COLO829 (cell line): Measurements from ENCODE around the gene TBC1D21.

ENCODE experiments used
- DNase-seq: peaks from one replicate; pipeline ENCODE4 v3.0.0; 2012; ENCODE audit warnings: low spot score

The TBC1D21 gene

DNA sequence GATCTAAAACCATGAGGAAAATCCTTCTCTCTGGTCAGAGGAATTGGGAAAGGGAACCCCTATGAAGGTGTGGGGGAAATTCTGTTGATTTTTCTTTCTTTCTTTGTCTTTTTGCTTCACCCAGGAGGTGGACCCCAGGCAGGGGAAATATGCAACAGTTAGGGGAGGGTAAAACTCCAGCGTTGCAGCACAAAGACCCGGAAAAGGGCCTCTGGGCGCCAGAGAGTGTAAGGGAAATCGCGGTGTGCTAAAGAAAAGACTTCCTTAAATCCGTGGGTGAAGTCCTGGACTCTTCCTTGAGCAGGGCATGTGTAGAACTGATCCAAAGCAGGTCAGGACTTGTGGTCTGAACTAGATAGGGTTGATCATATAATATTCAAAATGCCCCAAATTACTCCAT lies 11.1 kb upstream of the TBC1D21 start:
- no peak for DNase-seq

- no peak for DNase-seq
Measured at GRCh38 chr15:73865379-73865778, 8.0 kb upstream of the TBC1D21 start.

DNA sequence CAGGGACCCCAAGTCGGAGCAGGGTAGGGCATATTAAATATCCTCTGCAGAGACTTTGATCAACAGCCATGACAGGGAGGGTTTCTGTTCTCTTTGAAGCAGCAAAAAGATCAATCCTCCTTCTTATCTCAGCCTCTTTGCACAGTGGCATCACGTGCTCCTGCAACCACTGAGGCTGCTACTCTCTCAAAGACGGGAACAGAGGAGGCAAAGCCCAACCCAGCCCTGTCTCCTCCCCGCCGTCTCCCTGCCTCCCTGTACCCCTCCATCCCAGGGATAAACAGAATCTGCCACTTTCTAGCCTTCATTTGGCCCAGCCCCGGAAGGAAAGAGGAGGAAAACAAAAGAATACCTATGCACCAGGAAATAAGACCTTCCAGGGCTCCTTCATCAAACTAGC lies 7.5 kb upstream of the TBC1D21 start:
- no peak for DNase-seq

- no peak for DNase-seq
Measured at GRCh38 chr15:73866481-73866880, 6.9 kb upstream of the TBC1D21 start.

GRCh38 chr15:73866881-73867410 lies 6.4 kb upstream of the TBC1D21 start:
- DNase-seq: no peak

DNA sequence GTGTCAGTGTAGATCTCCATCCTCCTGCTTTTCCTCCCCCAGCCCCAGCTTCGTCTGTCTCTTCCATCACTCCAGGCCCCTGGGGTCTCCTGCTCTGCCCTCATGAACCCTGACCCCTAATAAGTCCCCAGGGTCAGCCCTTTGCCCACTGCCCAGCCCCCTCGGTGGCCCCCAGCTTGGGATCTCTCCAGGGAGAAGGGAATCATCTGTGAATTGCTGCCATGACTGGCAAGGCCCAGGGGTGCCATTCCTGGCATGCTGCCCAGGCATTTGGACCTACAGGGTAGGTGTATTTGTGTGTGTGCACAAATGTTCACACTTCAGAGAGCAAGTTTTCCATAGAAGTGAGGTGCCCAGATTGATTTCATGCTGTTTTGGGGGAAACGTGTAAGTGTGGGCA lies 5.9 kb upstream of the TBC1D21 start:
- no peak for DNase-seq

DNA sequence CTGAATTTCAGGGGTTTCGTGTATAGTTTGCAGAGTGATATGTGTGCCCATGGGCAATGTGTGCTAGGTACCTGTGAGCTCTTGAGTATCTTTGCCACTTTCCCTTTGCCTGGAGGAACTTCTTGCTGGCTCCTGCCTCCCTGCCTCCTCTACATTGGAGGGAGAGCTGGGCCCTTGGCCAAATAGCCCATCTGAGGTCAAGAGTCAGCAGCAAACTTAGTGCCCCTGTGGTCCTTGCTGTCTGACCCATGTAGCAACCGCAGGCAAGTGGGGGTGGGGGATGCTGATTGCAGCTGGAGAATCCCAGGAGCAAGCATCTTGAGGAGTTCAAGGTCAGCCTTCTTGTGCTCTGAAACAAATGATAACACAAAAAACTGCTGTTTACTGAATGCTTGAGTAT lies 5.4 kb upstream of the TBC1D21 start:
- DNase-seq: no peak

- DNase-seq: no peak
Measured at GRCh38 chr15:73869216-73869995, 4.0 kb upstream of the TBC1D21 start.

DNA sequence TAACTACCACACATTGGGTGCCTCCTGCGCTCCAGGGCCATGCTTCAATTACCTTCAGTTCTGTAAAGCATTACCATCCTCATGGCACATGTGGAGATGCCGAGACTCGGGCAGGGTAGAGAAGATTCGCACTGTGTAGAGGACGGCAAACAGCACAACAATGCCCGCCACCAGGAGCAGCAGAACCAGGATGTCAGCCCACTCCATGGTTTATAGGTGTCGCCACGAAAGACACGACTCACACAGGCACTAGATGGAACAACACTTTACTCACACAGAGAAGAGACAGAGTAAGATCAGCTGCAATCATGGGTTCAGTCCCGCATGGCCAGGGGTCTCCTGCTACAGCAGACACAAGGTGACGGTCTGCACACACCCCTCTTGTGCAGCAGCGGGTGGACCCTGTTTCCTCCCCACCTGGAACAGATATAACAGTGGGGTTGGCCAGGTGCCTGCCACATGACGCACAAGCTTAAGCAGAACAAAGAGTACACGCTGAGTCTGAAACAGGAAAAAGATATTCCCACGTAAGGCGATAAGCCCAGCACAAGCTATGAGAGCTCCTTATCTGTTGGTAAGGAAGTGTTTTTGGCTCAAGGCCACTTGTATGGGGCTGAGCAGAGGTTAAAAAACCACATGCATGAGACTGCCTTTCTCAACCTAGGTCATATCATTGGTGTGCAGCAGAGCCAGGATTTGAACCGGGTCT lies 2.5 kb upstream of the TBC1D21 start:
- no peak for DNase-seq

GRCh38 chr15:73872346-73872745 lies 1.0 kb upstream of the TBC1D21 start:
- no peak for DNase-seq

DNA sequence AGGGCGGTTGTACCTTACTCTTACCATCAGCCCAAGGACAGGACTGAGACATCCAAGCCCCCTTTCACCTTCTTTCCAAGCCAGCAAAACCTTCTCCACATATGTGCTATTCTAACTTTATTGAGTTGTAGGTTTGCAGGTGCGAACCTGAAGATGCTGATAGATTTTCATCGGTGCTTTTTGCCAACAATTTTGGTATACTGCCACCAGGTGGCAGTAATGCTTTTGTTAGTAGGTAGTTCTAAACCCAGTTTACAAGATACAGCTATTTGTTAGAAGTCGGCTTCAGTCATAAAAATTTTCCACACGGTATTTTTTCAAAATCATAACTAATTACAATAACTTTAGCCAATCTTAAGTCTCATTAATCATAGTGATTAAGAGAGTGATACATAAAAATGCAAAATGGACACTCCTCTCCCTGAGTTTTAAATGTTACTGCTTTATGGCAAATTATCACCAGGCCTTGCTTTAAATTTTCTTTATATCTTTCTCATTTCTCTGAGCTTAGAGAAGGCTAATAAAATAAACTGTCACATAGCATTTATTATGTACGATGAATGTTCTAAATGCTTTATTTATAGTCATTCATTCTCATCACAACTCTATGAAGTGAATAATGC lies 636 bp downstream of the TBC1D21 start:
- DNase-seq: peak; percentile 50

DNA sequence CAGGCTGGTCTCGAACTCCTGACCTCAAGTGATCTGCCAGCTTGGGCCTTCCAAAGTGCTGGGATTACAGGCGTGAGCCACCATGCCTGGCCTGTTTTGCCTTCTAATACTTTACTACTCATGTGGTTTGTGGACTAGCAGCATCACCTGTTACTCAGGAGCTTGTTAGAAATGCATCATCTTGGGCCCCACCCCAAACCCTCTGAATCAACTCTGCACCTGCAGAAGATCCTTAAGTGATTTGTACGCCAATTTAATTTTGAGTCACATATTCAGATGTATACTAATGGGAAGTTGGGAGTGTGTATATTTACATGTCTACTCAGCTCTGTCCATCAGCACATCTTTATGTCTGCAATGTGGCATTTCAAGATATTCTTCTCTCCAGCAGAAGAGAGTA lies 6.1 kb downstream of the TBC1D21 start:
- DNase-seq: no peak

GRCh38 chr15:73881579-73882320 lies 8.4 kb downstream of the TBC1D21 start:
- DNase-seq: no peak

DNA sequence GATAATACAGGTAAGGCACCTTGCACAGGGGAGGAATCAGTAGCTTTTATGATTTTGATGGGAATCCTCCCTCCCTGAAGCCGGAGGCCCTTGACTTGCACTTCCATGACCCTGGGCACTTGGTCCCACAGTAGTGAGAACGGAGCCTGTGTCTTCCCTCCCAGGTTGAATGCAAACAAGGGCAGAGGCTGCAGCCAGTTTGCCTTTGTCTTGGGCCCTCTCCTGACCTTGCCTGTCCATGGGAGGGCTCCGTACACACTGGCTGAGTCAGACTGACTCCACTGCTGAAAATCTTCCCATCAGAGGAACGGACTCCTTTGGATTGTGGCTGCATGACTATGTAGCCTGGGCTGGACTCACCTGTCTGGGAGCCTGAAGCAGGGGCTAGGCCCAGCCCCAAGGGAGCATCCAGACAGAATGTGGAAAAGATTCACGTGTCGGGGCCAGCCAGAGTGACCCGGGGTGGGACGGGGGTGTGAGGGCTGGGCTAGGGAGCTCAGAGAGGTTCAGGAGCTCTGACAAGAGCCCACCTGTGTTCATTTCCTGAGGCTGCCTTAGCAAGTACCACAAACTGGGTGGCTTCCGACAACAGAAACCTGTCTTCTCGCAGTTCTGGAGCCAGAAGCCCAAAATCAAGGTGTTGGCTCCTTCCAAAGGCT lies 9.5 kb downstream of the TBC1D21 start:
- no peak for DNase-seq

- no peak for DNase-seq
Measured at GRCh38 chr15:73884159-73884558, 10.8 kb downstream of the TBC1D21 start.

- no peak for DNase-seq
Measured at GRCh38 chr15:73885954-73886700, 12.8 kb downstream of the TBC1D21 start.

DNA sequence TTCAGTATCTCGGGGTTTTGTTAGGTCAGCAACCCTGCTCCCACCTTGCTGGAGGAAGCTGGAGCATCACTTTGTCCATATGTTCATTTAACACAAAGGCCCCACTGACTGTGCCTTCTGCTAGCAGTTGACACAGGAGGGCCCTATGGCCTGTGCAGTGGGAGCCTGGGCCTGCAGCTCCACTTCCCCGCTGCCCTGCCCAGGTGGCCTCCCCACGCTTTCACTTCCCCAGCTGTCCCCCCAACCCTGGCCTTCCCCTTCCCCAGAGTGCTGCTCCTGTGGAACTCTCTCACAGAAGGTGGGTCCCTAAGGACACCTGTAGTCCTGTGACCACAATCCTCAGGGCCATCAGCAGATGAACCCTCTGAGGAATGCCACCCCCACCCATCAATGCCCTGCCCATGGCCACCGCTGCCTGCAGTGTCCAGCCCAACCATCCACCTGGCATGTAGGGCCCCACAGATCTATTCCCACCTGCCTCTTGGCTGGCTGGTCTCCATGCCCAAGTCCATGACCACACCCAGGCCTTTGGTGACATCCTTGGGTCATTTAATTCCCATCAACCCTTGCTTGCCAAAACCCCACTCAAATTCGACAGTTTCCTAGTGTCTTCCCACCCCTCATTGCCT lies 13.5 kb downstream of the TBC1D21 start:
- no peak for DNase-seq

GRCh38 chr15:73887481-73887880 lies 14.1 kb downstream of the TBC1D21 start:
- no peak for DNase-seq

DNA sequence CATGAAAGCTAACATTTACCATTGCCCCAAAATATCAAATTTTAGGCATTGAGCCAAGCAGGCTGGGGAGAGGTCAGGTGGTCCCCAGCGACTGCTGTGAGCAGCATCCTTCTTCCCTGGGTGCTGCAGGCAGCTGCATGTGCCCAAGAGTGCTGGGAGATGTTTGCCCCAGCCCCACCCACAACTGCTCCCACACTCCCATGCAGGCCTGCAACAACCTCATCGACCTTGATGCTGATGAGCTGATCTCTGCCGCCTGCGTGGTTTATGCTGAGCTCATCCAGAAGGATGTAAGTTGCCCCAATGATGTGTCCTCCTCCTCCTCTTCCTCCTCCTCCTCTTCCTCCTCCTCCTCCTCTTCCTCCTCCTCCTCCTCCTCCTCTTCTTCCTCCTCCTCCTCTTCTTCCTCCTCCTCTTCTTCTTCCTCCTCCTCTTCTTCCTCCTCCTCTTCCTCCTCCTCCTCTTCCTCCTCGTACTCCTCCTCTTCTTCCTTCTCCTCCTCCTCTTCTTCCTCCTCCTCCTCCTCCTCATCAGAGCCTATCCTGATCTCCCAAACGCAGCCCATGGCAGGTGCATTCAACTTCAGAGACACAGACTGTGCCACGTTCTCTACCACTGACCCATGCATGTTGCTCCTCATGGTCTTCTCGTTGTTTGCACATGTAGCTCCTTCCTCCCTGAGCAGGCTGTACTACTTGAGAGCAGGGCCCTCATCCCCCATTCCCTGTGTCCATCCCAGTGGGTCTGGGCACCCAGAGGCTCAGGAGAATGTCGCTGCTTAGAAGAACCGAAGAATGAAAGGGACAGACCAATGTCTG lies 15.1 kb downstream of the TBC1D21 start:
- no peak for DNase-seq
